ENCODE data around the gene KCNJ6.

KCNJ6 gene

GRCh38 chr21:37819372-37819771 lies 96.9 kb downstream of the KCNJ6 start:
- no peak for DNase-seq (ENCODE audit: low spot score)

- no peak for DNase-seq (ENCODE audit: low spot score)
These were observed 99.0 kb downstream of the KCNJ6 start for GRCh38 chr21:37817242-37817641.

GRCh38 chr21:37815893-37816292 lies 100.4 kb downstream of the KCNJ6 start:
- no peak for DNase-seq (ENCODE audit: low spot score)

- DNase-seq (ENCODE audit: low spot score), result no peak
These were observed 104.5 kb downstream of the KCNJ6 start for GRCh38 chr21:37811711-37812110.

- no peak for DNase-seq (ENCODE audit: low spot score)
These were observed 108.0 kb downstream of the KCNJ6 start for GRCh38 chr21:37808261-37808660.

GRCh38 chr21:37805266-37805665 lies 111.0 kb downstream of the KCNJ6 start:
- no peak for DNase-seq (ENCODE audit: low spot score)

GRCh38 chr21:37804001-37804400 lies 112.3 kb downstream of the KCNJ6 start:
- no peak for DNase-seq (ENCODE audit: low spot score)

- no peak for DNase-seq (ENCODE audit: low spot score)
These were observed 113.1 kb downstream of the KCNJ6 start for GRCh38 chr21:37803101-37803651.

GRCh38 chr21:37800456-37801061 lies 115.7 kb downstream of the KCNJ6 start:
- no peak for DNase-seq (ENCODE audit: low spot score)

GRCh38 chr21:37800057-37800455 lies 116.2 kb downstream of the KCNJ6 start:
- DNase-seq (ENCODE audit: low spot score), result no peak

GRCh38 chr21:37799211-37800056 lies 116.8 kb downstream of the KCNJ6 start:
- DNase-seq (ENCODE audit: low spot score), result no peak

- no peak for DNase-seq (ENCODE audit: low spot score)
These were observed 118.9 kb downstream of the KCNJ6 start for GRCh38 chr21:37797403-37797802.

GRCh38 chr21:37796011-37796410 lies 120.2 kb downstream of the KCNJ6 start:
- no peak for DNase-seq (ENCODE audit: low spot score)

- no peak for DNase-seq (ENCODE audit: low spot score)
These were observed 122.6 kb downstream of the KCNJ6 start for GRCh38 chr21:37793660-37794059.

- no peak for DNase-seq (ENCODE audit: low spot score)
These were observed 124.2 kb downstream of the KCNJ6 start for GRCh38 chr21:37792046-37792445.

- DNase-seq (ENCODE audit: low spot score), result no peak
These were observed 125.4 kb downstream of the KCNJ6 start for GRCh38 chr21:37790905-37791304.

- no peak for DNase-seq (ENCODE audit: low spot score)
These were observed 127.8 kb downstream of the KCNJ6 start for GRCh38 chr21:37788503-37788902.

- DNase-seq (ENCODE audit: low spot score), result no peak
These were observed 128.8 kb downstream of the KCNJ6 start for GRCh38 chr21:37787456-37787855.

GRCh38 chr21:37784591-37785318 lies 131.5 kb downstream of the KCNJ6 start:
- DNase-seq (ENCODE audit: low spot score), result no peak

- no peak for DNase-seq (ENCODE audit: low spot score)
These were observed 133.2 kb downstream of the KCNJ6 start for GRCh38 chr21:37783016-37783415.

- DNase-seq (ENCODE audit: low spot score), result no peak
These were observed 135.0 kb downstream of the KCNJ6 start for GRCh38 chr21:37780991-37781983.

Data from globus pallidus (tissue), 1 donor.